IMR-90 (cell line): Measurements from ENCODE around the gene CACNG6. TPM values are rescaled to one million over a fixed set of nuclear protein-coding genes. Genes with fewer than 3 reads are reported as not detected.
A peak's percentile ranks its signal among the peaks of the same experiment; 100 is the strongest.

Experiments used
- ATAC-seq: fragments of 200-7000 bp; cut with Tn5 transposase; 2 replicates; pipeline ENCODE4 v1.9.1; 2020; ENCODE audit warnings: low read depth, mild to moderate bottlenecking, moderate library complexity
- BruUV-seq: library from RNA; stranded (reverse); fragments of 400-500 nt; replicated peaks from 2 replicates; lab custom pipeline; 2021; lab: Mats Ljungman, UMichigan
- CTCF ChIA-PET: fragments of 300-600 bp; formaldehyde crosslinking; extraction: SDS; loops from one replicate; lab custom pipeline; 2021; ENCODE audit warnings: antibody characterized with exemption; lab: Yijun Ruan, JAX
- POLR2A ChIA-PET: fragments of 300-600 bp; sonication (Branson Sonifier 250); formaldehyde crosslinking; loops from one replicate; lab custom pipeline; 2022; ENCODE audit warnings: antibody characterized with exemption; ENCODE audit not compliant: unreplicated experiment; lab: Charles Lee
- DNase-seq: peaks from one replicate; pipeline ENCODE4 v3.0.0; 2013
- H2AFZ ChIP-seq: replicated peaks from 2 replicates; pipeline ENCODE3; 2013; ENCODE audit warnings: low read length, mild to moderate bottlenecking; ENCODE audit not compliant: poor library complexity
- H2AK5ac ChIP-seq: 2 replicates; pipeline ENCODE4 v1.6.1; 2013; ENCODE audit warnings: low read depth, low read length, inconsistent platforms
- H2AK9ac ChIP-seq: replicated peaks from 2 replicates; pipeline ENCODE3; 2013; ENCODE audit warnings: mild to moderate bottlenecking, low read depth, low read length, moderate library complexity; ENCODE audit not compliant: poor library complexity
- H2BK120ac ChIP-seq: 2 replicates; pipeline ENCODE4 v1.6.1; 2013; ENCODE audit warnings: low read depth, low read length, inconsistent platforms
- H2BK15ac ChIP-seq: 3 replicates; pipeline ENCODE4 v1.6.1; 2013; ENCODE audit warnings: low read depth, low read length, inconsistent platforms
- H2BK20ac ChIP-seq: 2 replicates; pipeline ENCODE4 v1.6.1; 2013; ENCODE audit warnings: low read depth, mild to moderate bottlenecking, inconsistent platforms, low read length, moderate library complexity
- H2BK5ac ChIP-seq: 2 replicates; pipeline ENCODE4 v1.6.1; 2013; ENCODE audit warnings: mild to moderate bottlenecking, low read depth, low read length, inconsistent platforms; ENCODE audit not compliant: poor library complexity, severe bottlenecking
- H3K14ac ChIP-seq: replicated peaks from 2 replicates; pipeline ENCODE4 v1.6.1; 2013; ENCODE audit warnings: low read depth, low read length, inconsistent platforms
- H3K18ac ChIP-seq: 2 replicates; pipeline ENCODE4 v1.6.1; 2013; ENCODE audit warnings: low read depth, low read length, control low read depth
- H3K23ac ChIP-seq: 2 replicates; pipeline ENCODE4 v1.6.1; 2013; ENCODE audit warnings: low read depth, low read length, inconsistent platforms
- H3K27ac ChIP-seq: 2 replicates; pipeline ENCODE4 v1.5.1; 2013; ENCODE audit warnings: mild to moderate bottlenecking, control low read depth, low read length; ENCODE audit not compliant: insufficient read depth
- H3K27me3 ChIP-seq: 2 replicates; pipeline ENCODE4 v1.6.1; 2013; ENCODE audit warnings: low read length; ENCODE audit not compliant: control insufficient read depth, insufficient read depth
- H3K36me3 ChIP-seq: 2 replicates; pipeline ENCODE4 v1.6.1; 2013; ENCODE audit warnings: low read length, mixed read lengths; ENCODE audit not compliant: control insufficient read depth, insufficient read depth
- H3K4ac ChIP-seq: 2 replicates; pipeline ENCODE4 v1.6.1; 2013; ENCODE audit warnings: low read depth, low read length, inconsistent platforms
- H3K4me1 ChIP-seq: 2 replicates; pipeline ENCODE4 v1.6.1; 2013; ENCODE audit warnings: low read length, mixed read lengths; ENCODE audit not compliant: control insufficient read depth, insufficient read depth
- H3K4me2 ChIP-seq: 2 replicates; pipeline ENCODE4 v1.6.1; 2013; ENCODE audit warnings: low read depth, mild to moderate bottlenecking, control low read depth, low read length, moderate library complexity
- H3K4me3 ChIP-seq: 2 replicates; pipeline ENCODE4 v1.5.1; 2013; ENCODE audit warnings: low read depth, mild to moderate bottlenecking, control low read depth, low read length, moderate library complexity; ENCODE audit not compliant: insufficient read depth
- H3K56ac ChIP-seq: 2 replicates; pipeline ENCODE4 v1.6.1; 2013; ENCODE audit warnings: low read length, inconsistent platforms; ENCODE audit not compliant: insufficient read depth; ENCODE audit errors: extremely low read depth
- H3K79me1 ChIP-seq, 2 experiments: 2 replicates each; pipeline ENCODE4 v1.6.1; 2013; ENCODE audit warnings: low read length in 2 of 2, inconsistent platforms in 1 of 2, low read depth in 1 of 2
- H3K9ac ChIP-seq: 2 replicates; pipeline ENCODE4 v1.6.1; 2013; ENCODE audit warnings: low read depth, low read length, control low read depth
- H3K9me1 ChIP-seq: 2 replicates; pipeline ENCODE4 v1.6.1; 2013; ENCODE audit warnings: low read length, inconsistent platforms; ENCODE audit not compliant: insufficient read depth
- H3K9me3 ChIP-seq: 2 replicates; pipeline ENCODE4 v1.6.1; 2013; ENCODE audit warnings: low read length; ENCODE audit not compliant: control insufficient read depth, insufficient read depth
- H4K20me1 ChIP-seq: 2 replicates; pipeline ENCODE4 v1.6.1; 2013; ENCODE audit warnings: low read length, inconsistent platforms; ENCODE audit not compliant: insufficient read depth
- H4K5ac ChIP-seq: 2 replicates; pipeline ENCODE4 v1.6.1; 2013; ENCODE audit warnings: mild to moderate bottlenecking, low read depth, low read length, control low read depth
- H4K8ac ChIP-seq, 2 experiments: 2 replicates each; pipeline ENCODE4 v1.6.1; 2013; ENCODE audit warnings: low read depth in 2 of 2, low read length in 2 of 2, control low read depth in 1 of 2, inconsistent platforms in 1 of 2
- H4K91ac ChIP-seq: 2 replicates; pipeline ENCODE4 v1.6.1; 2013; ENCODE audit warnings: low read depth, low read length, inconsistent platforms; ENCODE audit not compliant: insufficient read depth
- MAFK ChIP-seq: IDR thresholded peaks from 2 replicates; pipeline ENCODE4 v1.6.1; 2012; ENCODE audit warnings: low read depth, low read length, improper control_type of control experiment
- RCOR1 ChIP-seq: IDR thresholded peaks from 2 replicates; pipeline ENCODE4 v1.6.1; 2012; ENCODE audit warnings: mild to moderate bottlenecking, low read length, improper control_type of control experiment; ENCODE audit not compliant: insufficient replicate concordance
- WGBS, 2 experiments: methylation state at CpG; one replicate each; pipeline versions ENCODE4 v1.1.5 to v1.1.7; 2013; ENCODE audit warnings: missing lambda C conversion rate in 2 of 2; ENCODE audit not compliant: insufficient read length in 1 of 2; ENCODE audit errors: extremely low coverage in 2 of 2; 5-methylcytosine and 5-hydroxymethylcytosine counted together
- dilution Hi-C: fragments of 300-500 bp; cut with HindIII; formaldehyde crosslinking; loops from one replicate; pipeline ENCODE4 v1.14.3; 2018; ENCODE audit warnings: low sequenced_read_pairs; ENCODE audit not compliant: unreplicated experiment
- in situ Hi-C: fragments of 300-500 bp; cut with MboI; formaldehyde crosslinking; loops from 3 replicates; pipeline ENCODE4 v1.14.3; 2019; ENCODE audit warnings: low sequenced_read_pairs, inconsistent platforms, mixed read lengths
- intact Hi-C: fragments of 100-400 bp; cut with micrococcal nuclease; formaldehyde crosslinking; loops from 2 replicates; pipeline ENCODE4 v1.10.0; 2022
- polyA plus RNA-seq, 3 experiments: library from polyadenylated mRNA; depleted of rRNA; stranded (reverse); fragments of >200 nt; gene quantifications; 2 replicates each; pipeline ENCODE4 v1.2.3, GENCODE V29; 2012; ENCODE audit warnings: low replicate concordance in 1 of 3
- total RNA-seq: library from RNA; depleted of rRNA; stranded (reverse); fragments of >200 nt; gene quantifications from 2 replicates; pipeline ENCODE4 v1.2.3, GENCODE V29; 2012

CACNG6 gene
- total and polyA plus RNA-seq, 2 of the 4 experiments (the other 2 are of a cell fraction): not detected

- Histone ChIP-seq H3K9me1 (no peaks in the 10 kb centered on the region), H3K9me3 (peaks cover 3% of the 10 kb centered on the region; the same call in 1 of the 2 replicates), H3K9ac (no peak overlapping the region), H4K5ac (no peak overlapping the region), H3K14ac (no peak overlapping the region), H2AK9ac (no peak overlapping the region), H3K36me3 (no peaks in the 10 kb centered on the region), H2BK20ac (peak overlapping the region; percentile 38; the same call in 1 of the 2 replicates), H3K4me3 (no peak overlapping the region), H4K8ac (no peak overlapping the region), H3K27ac (no peak overlapping the region), H2BK15ac (no peak overlapping the region), H3K4me1 (no peaks in the 10 kb centered on the region), H3K4me2 (no peak overlapping the region), H2AFZ (no peak overlapping the region), H4K20me1 (no peaks in the 10 kb centered on the region; the same call in 1 of the 2 replicates), H3K79me1 (no peaks in the 10 kb centered on the region), H2BK5ac (no peak overlapping the region), H4K91ac (0 out of 2 replicates have a peak overlapping the region, but pooled peaks have one; percentile 20), H3K18ac (no peak overlapping the region), H3K23ac (no peak overlapping the region), H3K56ac (no peak overlapping the region), H2BK120ac (peak overlapping the region; percentile 8; the same call in 1 of the 2 replicates), H3K4ac (no peak overlapping the region; the same call in 1 of the 2 replicates), H3K27me3 (no peaks in the 10 kb centered on the region), H2AK5ac (peak overlapping the region; percentile 5; the same call in 1 of the 2 replicates)
- no TSS peak for BruUV-seq
- WGBS, 2 experiments: 80% methylated on average over 6 of the region's 13 CpGs; no CpG with 5 or more reads in 1 of the 2 experiments
- intact Hi-C loops: loop anchor here (10.0 kb wide), 1 partner anchor 827 kb away; the partner anchor contains the start of gene ZNF665
- CTCF ChIA-PET: no interaction called here
- ATAC-seq (no peak), DNase-seq (no peak)
- TF ChIP-seq MAFK (no peak), RCOR1 (no peak)
- in situ Hi-C loops: loop anchor here (10.0 kb wide), 1 partner anchor 137 kb away; the partner anchor contains the start of gene PRKCG
- POLR2A ChIA-PET: no interaction called here
- dilution Hi-C loops: no loop called here
These were observed 30.5 kb downstream of the CACNG6 start for GRCh38 chr19:54021932-54022331.
